ENCODE data around the gene DISC1. TPM values are rescaled to one million over a fixed set of nuclear protein-coding genes. Genes with fewer than 3 reads are reported as not detected.

DISC1 gene
- total RNA-seq, 1 experiment from 2014 or later: 8.3 TPM

GRCh38 chr1:232029315-232029714 is 402.7 kb downstream of the DISC1 start:
- no peak for DNase-seq (ENCODE audit: low read depth)

DNA sequence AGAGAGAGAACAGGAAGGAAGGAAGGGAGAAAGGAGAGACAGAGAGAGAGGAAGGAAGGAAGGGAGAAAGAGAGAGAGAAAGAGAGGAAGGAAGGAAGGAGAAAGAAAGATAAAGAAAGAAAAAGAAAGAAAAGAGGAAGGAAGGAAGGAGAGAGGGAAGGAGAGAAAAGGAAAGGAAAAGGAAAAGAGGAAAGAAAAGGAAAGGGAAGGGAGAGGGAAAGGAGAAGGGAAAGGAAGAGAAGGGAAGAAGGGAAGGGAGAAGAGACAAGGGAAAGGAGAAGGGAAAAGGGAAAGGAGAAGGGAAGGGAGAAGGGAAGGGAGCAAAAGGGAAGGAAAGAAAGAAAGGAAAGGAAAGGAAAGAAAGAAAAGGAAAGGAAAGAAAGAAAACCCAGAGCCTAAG is 404.6 kb downstream of the DISC1 start:
- DNase-seq (ENCODE audit: low read depth): no peak

- DNase-seq (ENCODE audit: low read depth): no peak
Measured at GRCh38 chr1:232033285-232033684, 406.7 kb downstream of the DISC1 start.

DNA sequence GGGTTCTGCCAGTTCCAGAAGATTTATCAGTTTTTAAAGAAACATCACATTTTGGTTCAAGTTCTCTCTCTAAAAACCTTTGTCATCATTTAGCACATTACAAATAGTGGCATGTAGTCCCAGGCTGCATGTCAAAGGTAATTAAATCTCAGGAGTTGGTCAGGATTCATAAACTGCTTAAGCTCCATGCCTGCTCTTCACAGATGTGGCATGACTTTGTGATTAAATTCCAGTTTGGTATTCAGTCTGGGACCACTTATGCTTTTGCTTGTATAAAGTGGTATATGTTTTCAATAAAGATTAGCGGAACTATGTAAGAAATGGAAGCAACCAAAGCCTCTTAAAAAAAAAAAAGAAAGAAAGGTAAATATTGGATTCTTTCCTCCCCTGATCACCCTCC is 408.0 kb downstream of the DISC1 start:
- no peak for DNase-seq (ENCODE audit: low read depth)

DNA sequence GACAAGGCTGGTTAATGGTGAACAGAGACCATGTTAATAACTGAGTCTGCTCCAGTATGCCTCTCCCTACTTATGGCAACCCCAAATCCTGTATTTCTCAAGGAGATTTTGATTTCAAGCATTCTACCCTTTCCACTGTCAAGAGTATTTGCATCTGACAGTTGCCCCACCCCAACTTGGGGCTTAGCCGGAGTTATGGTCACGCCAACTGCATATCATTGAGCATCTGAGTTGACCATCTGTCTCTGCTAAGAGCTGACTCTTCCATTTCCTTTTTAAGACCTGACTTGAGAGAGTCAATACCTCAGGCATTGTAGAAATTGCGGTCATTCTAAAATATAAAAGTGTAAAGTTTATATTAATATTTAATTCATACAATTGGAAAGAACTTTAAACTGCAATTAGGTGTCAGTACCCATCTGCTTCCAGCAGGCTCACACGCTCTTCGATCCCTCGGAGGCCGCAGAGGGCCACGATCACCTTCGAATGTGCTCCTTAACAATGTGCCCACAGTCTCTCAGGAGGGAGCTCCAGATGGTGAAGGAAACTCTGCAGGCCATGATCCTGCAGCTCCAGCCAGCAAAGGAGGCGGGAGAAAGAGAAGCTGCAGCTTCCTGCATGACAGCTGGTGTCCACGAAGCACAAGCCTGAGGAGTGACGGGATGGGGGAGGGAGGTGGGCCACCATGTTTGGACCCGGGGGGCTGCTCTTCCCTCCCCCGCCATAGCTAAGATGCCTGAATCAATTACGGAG is 409.8 kb downstream of the DISC1 start:
- no peak for DNase-seq (ENCODE audit: low read depth)

DNA sequence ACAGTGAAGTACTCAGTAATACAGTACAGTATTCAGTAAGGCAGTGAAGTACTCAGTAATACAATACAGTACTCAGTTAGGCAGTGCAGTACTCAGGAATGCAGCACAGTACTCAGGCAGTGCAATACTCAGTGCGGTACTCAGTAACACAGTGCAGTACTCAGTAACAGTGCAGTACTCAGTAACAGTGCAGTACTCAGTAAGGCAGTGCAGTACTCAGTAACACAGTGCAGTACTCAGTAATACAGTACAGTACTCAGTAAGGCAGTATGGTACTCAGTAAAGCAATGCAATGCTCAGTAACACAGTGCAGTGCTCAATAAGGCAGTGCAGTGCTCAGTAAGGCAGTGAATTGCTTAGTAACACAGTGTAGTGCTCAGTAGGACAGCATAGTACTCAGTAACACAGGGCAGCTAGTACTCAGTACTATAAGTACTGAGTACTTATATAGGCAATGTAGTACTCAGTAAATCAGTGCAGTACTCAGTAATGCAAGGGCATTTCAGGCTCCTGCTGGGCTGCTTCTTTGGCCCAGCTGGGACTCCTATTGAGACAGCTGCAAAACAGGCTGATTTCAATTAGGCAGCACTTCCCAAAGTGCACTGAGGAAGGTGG is 411.3 kb downstream of the DISC1 start:
- no peak for DNase-seq (ENCODE audit: low read depth)

GRCh38 chr1:232038706-232039677 is 412.4 kb downstream of the DISC1 start:
- DNase-seq (ENCODE audit: low read depth): peak; percentile 40

GRCh38 chr1:232040260-232040659 is 413.7 kb downstream of the DISC1 start:
- no peak for DNase-seq (ENCODE audit: low read depth)

- no peak for DNase-seq (ENCODE audit: low read depth)
Measured at GRCh38 chr1:232044728-232045127, 418.1 kb downstream of the DISC1 start.

DNA sequence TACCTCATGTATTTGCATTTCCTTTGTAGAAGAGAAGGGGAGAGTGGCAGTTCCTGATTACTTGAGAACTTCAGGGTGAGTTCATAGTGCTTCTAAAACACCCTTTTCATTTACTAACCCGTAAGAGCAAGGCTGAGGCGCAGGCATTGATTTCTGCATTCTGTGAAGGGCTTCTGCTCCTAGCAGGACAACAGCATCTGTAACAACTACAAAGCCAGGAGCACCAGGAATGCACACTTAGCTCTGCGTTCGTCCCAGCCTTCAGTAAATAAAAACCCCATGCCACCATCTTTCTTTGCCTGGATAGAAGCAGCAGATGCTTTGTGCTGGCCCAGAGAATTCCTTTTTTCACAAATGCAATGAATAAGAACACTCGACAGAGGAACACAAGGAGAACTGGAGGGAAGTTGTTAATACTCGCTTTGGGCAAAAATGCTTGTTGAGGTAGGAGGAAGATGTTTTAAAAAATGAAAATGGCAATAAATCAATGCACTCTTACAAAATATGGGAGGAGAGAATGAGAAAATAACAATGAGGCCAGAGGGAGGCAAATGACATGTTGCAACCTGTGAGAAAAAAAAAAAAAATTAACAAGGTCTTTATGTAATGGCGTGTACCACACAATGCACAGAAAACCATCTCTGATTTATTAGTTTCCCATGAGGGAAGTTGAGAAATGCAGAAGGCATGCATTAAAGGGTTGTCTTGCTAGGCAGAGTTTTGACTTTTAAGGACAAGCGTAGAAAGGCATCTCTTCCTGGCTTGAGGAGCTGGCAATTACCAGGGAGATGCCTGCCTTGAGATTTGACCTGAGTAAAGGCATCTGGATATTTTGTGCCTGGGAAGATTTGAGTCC is 418.8 kb downstream of the DISC1 start:
- no peak for DNase-seq (ENCODE audit: low read depth)

- DNase-seq (ENCODE audit: low read depth): no peak
Measured at GRCh38 chr1:232046451-232047306, 420.1 kb downstream of the DISC1 start.

- DNase-seq (ENCODE audit: low read depth): no peak
Measured at GRCh38 chr1:232047473-232047872, 420.9 kb downstream of the DISC1 start.

GRCh38 chr1:232048481-232048880 is 421.9 kb downstream of the DISC1 start:
- no peak for DNase-seq (ENCODE audit: low read depth)

- no peak for DNase-seq (ENCODE audit: low read depth)
Measured at GRCh38 chr1:232049335-232049734, 422.7 kb downstream of the DISC1 start.

DNA sequence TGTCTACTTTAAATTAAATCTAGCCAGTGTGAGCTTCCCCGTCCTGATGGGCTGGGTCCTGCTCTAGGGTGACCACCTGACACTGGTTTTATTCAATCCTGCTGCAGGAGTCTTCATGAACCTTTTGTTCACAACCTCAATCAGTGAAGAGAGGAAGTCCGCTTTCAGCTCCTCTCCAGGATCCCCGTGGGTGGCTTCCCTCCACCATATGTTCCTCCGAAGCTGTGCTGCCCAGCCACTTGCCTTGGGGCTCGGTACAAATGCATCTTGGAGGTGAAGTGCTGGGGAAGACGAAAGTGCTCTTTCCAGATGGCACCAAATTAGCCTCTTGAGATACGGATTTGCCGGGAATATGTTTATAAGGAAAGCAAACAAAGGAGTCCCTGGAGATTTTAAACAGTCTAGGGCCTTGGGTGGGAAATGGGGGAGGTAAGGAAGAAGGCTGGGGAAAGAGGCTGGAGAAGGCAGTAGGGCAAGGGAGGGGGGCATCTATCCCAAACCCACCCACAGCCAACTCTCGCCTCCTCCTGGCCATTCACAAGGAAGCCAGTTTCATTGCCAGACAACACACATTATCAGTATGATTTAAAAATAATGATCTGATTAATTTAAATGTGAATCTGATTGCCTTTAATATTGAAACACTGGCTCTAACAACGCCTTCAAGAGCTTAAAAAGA is 430.8 kb downstream of the DISC1 start:
- DNase-seq (ENCODE audit: low read depth): no peak

- no peak for DNase-seq (ENCODE audit: low read depth)
Measured at GRCh38 chr1:232057896-232058274, 431.3 kb downstream of the DISC1 start.

GRCh38 chr1:232059726-232060374 is 433.3 kb downstream of the DISC1 start:
- no peak for DNase-seq (ENCODE audit: low read depth)

DNA sequence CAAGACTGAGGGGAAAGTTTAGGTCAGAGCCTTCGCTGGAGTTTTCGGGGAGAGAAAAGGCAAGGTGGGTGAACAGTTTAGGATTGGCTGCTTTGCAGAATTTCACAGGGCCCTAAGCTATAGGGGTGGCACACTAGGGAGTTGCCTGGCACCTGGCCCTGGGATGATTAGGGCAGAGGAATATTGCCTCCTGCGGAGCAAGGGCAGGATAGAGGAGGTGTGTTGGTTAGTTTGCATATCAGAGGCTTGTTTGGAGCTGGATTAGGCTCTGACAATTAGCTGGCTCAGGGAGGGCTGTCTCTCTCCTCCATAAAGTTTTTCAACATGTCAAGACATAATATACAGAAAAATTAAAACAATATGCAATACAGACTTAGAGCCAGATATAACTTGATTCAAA is 436.4 kb downstream of the DISC1 start:
- DNase-seq (ENCODE audit: low read depth): no peak

DNA sequence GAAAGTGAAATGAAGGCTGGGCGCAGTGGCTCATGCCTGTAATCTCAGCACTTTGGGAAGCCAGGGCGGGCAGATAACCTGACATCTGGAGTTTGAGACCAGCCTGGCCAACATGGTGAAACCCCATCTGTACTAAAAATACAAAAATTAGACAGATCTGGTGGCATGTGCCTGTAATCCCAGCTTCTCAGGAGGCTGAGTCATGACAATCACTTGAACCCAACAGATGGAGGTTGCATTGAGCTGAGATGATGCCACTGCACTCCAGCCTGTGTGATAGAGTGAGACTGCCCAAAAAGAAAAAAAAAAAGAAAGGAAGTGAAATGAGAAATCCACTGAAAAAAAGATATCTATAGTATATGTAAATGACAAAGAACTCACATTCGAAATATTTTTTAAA is 439.9 kb downstream of the DISC1 start:
- peak; percentile 17 for DNase-seq (ENCODE audit: low read depth)

Measured in LHCN-M2 (cell line).